Activated CD4-positive, alpha-beta T cell treated with anti-CD3 and anti-CD28 coated beads for 4 hours (primary cell): ENCODE measurements around the gene RCAN1.
"Not testable (repeated sequence)": the region's sequence is repeated elsewhere in the genome, so short reads cannot be mapped to it uniquely, and the experiment has no call there.

Experiments used
- DNase-seq, 2 donors: peaks; one replicate each; pipeline ENCODE4 v3.0.0-alpha.2; 2020

The RCAN1 gene

DNA sequence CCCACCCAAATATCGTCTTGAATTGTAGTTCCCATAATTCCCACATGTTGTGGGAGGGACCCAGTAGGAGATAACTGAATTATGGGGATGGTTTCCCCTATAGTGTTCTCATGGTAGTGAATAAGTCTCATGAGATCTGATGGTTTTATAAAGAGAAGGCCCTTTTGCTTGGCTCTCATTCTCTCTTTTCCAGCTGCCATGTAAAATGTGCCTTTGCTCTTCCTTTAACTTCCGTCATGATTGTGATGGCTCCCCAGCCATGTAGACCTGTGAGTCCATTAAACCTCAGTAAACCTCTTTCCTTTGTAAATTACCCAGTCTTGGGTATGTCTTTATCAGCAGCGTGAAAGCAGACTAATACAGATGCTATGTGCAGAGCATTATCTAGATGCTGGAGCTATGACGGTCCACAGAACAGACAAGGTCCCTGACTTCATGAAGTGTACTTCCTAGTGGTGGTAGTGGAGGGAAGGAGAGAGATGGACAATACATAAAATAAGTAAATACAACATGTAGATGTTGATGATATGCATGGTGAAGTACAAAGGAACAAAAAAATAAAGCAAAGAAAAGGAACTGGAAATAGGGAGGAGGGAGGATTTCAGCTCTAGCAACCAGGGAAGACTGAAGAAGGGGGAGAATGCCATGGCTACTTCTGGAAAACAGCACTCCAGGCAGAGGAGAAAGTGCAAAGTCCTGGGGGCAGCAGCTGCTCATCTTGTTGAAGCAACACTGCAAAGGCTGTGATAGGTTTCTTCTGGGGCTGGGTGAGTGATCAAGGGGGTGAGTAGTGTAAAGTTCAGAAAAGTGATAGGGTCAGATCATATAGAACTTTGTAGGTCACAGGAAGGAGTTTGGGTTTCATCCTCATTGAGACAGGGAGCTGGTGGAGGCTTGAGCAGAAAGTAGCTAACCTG lies 6.8 kb upstream of the RCAN1 start:
- DNase-seq: no peak

DNA sequence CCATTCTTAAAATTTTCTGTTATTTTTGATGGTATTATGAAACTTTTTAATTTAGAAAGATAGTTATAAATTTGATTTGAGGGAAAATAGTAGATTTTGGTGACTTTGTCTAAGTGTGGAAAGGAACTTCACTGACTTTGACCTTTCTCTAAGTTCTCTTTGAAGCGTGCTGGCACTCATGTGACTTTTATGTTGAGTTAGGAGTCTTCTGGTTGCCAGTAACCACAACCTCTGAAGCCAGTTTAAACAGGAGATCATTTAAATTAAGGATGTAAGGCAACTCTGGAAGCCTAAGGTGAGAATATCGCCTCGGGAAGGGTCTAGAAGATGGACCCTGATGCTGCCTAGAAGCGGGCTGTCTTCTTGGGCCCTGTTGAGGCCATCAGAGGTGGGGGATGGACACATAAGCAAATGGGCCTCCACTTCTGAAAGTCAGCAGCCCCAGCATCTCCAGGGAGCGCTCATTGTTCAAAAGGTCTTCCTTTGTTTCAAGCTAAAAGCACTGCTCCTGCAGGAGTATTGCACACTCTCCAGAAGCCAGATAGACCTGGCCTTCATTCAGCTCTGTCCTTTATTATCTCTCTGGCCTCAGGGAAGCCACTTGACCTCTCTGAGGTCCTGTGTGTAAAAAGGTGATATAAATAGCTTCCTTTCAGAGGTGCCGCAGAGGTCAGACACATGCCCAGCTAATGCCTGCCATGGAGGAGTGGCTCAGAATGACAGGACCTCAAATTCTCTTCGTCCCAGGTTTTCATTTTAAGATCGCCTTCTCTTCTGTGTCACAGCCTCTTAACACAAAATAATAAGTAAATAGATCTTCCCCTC lies 5.1 kb upstream of the RCAN1 start:
- DNase-seq: no peak

DNA sequence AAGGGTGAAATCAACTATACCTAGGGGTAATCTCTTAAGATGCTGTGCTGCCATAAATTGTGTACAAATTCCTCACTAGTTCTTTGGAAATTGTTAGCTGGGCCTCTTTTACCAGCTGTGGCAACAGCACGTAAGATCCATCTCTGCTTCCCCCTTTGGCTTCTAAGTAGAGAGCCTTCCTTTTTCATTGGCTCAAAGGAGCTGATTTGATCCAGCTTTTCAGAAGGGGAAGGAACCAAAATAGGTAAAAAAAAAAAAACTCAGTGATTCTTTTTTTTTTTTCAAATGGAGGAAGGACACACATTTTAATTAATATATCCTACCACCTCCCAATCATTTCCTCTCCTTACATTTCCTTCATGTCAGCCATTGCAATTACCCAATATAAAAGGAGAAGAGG lies 4.0 kb upstream of the RCAN1 start:
- no peak for DNase-seq

DNA sequence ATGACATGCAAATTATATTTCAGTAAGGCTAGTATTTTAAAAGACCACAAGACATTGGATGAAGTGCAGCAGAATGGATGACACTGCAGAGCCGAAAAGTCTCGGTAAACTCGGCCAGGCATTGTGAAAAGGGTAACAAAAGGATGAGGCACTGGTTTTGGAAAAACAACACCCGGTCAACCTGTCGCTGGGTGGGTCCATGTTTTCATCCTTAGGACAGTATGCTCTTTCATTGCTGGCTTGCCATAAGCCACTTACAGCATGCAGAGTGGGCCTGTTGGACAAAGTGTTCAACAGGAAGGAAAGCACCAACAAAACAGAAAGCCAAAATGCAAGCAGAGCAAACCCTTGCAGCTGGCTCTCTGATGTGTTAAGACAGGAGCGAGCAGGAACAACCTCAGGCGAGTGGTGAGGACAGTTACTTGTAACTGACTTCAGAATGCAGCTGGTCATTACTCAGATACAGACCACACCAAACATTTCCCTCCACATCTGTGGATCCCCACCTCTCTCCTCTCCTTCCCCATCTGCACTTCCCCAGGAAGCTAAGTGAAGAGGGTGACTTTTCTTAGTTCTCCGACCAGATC lies 2.9 kb upstream of the RCAN1 start:
- no peak for DNase-seq

DNA sequence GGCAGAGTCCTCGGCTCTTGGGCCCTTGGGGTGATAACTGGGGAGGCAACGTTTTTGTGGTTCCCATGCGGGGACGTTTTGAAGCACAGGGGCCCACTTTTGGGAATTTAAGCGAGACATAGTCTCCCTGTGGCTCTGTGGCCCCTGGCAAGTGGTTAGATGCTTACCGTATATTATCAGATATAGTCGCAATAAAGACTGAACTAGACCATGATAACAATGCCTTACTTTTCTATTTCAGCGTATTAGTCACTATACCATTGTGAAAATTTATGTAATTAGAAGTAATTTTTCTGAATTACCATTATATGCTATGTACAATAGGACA lies 538 bp upstream of the RCAN1 start:
- no peak for DNase-seq

DNA sequence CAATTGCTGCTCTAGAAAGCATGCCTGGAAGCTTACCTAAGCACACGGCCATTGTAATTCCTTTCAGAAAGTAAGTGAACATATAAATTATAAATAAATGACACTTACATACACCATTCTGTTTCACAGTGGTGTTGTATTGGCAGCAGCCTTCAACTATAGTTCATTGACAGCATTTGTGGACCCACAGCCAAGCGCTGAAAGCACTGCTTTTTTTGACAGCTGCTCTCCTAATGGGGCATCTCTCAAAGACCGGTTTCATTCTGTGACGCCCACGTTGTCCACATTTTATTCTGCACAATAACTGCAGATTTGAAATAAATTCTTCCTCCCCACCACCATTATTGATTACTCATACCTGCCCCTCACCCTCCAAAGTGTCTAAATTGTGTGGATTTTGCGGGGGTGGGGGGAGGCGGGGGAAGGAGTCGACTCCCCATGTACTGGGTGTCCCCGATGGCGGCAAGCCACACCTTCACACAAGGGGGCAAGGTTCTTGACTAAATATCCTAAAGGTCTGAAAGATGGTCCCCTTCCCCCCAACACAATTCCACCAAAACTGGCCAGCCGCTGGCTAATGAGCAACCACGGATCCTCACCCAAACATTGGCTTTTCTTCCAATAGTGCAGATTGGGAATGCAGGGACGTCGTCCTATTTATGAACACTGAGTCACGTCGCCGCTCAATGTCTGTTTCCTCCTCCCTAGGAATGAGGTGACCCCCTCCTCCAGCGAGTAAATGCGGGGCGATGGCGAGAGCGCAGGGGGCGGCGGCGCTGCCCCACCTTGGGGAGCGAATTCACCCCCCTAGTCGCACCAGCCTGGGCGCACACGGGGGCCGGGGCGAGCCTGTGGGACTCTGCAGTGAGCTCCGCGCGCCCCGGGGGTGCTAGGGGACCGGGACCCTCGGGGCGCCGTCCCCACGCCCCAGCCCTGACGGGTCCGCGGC lies 960 bp downstream of the RCAN1 start:
- DNase-seq: peak; percentile 7 to 31

DNA sequence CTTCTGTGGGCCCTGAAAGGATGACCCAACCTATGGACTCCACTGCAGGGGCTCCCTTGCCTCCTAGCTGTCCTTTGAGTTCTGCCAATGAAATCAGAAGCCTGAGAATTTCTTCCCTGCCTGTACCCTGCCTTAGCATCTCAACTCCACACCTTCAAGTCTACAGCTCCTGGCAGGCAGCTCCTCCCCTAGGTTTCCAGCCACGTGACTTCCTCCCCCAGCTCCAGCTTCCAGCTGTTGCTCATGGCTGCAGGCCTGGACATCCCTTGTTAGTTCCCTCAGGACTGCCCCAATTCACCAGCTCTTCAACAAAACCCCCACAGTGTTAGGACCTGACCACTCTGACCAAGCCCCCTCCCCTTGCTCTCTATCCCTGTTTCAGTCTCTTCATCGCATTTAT lies 2.4 kb downstream of the RCAN1 start:
- no peak for DNase-seq

DNA sequence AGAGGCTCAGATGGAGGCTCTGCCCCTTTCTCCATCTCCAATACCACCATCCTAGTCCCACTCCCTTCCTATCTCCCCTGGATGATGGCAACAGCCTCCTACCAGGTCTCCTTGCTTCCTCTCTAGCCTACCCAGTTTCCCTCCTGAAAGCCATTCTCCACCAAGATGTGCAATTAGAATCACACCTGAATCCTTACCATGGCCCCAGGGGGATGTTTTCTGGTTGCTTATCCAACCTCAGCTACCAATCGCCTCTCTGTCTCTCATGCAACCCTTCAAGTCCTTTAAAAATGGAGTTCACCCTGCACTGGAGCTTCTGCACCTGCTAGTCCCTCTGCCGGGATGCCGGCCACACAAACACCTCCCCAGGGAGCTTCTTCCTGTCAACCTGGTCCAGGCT lies 2.9 kb downstream of the RCAN1 start:
- DNase-seq: no peak

DNA sequence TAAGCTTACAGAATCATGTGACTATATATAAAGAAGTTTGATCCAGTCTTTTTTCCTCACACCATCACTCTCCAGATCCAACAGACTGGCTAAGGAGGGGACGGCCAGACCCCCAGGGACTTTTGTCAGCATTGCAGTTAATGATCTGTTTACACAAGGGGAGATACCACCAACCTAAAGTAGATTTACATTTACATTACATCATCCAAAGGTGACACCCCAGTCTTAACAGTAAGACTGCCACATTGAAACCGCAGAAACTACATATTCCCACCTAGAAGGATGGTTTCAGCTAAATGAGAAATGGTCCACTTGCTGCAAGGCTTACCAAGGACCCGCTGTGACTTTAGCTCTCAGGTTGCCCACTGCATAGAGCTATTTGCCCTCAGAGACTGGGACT lies 3.4 kb downstream of the RCAN1 start:
- no peak for DNase-seq

DNA sequence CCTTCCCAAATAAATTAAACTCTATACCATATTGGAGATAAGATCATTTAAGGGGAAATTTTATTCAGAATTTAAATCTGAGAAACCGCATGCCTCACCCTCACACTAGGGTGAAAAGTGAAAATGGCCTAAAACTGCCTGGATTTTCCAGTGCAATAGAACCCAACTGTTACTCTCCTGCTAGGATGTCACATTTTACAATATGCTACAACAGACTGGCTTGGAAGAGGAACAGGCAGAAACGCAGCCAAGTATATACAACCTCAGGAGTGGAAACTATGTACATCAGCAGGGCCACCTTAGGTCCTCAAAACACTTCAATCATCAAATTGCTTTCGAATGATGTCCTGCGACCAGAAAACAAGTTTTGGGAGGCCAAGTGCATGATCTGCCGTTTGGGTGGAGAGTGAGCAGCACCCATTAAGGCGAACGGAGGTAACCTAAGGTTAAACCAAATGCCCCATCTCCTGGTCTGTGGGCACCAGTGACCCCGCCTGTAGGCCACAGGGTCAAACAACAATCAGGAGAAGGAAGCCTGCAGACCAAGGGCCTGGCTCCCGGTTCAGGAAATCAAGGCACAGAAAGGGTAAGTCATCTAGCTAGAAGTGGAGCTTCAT lies 4.9 kb downstream of the RCAN1 start:
- no peak for DNase-seq

DNA sequence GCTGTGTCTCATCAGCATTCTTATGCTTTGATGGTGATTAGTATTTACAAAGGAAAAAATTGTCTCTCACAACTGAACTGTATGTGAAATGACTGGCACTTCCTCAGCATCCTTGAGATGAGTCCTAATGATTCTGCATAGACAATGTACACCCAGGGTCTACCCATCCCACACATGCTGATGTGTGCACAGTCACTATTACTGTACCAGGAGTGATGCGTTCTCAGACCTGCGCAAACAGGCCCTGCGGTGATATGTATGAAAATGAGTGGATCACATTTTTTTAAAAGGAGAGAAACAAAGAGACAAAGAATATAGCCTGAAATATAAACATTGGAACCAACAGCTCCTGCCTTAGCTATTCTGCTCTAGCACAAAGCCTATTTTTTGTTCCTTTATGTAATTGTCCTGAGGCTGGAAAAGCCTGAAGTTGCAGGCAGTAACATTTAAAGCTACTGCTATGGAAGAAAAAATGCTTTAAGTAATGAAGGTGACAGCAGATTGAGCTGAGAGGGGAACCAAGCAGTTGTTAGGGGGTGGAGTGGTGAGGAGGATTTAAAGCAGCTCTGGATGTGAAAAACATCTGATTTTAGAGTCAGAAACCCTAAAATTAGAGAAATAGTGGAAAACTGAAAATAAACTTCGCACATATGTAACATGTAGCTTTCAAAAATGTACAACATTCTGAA lies 5.5 kb downstream of the RCAN1 start:
- DNase-seq: no peak

DNA sequence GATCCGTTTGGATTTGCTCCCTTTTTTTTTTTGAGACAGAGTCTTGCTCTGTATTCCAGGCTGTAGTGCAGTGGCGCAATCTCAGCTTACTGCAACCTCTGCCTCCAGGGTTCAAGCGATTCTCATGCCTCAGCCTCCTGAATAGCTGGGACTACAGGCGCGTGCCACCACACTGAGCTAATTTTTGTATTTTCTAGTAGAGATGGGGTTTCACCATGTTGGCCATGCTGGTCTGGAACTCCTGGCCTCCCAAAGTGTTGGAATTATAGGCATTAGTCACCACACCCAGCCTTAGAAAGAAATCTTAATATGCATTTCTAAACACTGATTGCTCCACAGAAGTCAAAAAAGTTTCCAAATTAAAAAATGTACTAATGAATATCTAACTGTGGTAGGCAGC lies 7.5 kb downstream of the RCAN1 start:
- DNase-seq: not testable (repeated sequence)

DNA sequence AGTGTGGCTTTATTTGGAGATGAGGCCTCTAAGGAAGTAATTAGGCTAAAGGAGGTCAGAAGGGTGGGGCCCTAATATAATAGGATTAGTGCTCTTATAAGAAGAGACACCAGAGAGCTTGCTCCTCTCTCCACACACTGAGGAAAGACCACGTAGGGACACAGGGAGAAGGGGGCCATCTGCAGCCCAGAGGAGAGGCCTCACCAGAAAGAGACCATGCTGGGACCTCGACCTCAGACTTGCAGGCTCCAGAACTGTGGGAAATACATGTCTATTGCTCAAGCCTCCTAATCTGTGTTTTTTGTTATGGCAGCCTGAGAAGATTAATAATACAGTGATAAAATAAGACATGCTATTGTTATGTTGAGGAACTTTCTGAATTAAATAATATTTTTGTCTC lies 8.3 kb downstream of the RCAN1 start:
- no peak for DNase-seq

DNA sequence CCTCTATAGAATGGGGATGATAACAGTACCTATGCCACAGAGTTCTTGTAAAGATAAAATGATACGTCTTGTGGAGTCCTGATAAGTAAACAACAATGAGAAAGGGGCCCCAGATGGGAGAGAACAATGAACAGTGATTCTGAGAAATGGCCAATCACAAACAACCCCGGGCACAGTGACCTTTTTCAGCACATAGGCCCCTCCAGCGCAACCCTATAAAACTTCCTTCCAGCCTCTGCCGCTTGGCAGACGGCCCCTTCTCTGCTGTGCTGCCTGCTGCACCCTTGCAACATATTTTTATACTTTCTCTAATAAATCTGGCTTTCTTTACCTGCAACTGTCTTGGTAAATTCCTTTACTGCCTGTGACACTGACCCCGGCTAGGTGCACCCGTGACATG lies 8.9 kb downstream of the RCAN1 start:
- DNase-seq: no peak

DNA sequence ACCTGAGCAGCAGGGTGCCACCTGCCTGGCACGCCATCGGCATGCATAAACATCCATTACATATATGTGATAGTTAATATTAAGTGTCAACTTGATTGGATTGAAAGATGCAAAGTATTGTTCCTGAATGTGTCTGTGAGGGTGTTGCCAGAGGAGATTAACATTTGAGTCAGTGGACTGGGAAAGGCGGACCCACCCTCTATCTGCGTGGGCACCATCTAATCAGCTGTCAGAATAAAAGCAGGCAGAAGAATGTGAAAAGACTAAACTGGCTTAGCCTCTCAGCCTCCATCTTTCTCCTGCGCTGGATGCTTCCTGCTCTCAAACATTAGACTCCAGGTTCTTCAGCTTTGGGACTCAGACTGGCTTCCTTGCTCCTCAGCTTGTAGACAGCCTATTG lies 10.0 kb downstream of the RCAN1 start:
- not testable (repeated sequence) for DNase-seq

DNA sequence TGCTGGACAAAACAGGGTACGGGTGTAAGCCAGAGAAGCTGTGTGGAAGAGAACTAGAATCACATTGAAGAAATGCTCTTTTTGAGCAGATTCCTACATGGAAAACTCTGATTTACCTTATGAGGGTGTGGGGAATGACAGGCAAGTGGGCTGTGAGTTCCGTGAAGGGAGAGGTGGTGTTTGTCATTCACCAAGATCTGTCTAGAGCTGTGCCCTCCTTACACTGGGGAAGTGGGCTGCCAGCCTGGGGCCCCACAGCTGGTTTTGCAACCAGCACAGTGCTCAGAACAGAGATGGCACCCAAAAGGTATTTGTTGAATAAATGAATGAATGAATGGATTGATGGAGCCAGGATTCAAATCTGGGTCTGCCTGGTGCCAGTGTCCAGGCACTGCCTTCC lies 10.4 kb downstream of the RCAN1 start:
- DNase-seq: no peak

DNA sequence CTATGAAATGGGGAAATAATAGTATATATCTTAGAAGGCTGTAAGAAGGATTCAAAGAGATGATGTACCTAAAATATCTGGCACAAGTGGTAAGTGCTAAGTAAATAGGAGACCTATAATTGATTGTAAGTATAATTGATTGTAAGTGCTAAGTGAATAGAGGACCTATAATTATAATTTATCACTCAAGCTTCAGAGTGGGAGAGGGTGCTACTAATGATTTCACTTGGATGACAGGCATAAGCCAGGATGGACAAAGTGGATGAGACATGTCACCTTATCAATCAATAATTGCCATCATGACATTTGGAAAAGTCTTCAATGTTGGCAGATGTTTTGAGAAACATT lies 11.2 kb downstream of the RCAN1 start:
- DNase-seq: no peak

DNA sequence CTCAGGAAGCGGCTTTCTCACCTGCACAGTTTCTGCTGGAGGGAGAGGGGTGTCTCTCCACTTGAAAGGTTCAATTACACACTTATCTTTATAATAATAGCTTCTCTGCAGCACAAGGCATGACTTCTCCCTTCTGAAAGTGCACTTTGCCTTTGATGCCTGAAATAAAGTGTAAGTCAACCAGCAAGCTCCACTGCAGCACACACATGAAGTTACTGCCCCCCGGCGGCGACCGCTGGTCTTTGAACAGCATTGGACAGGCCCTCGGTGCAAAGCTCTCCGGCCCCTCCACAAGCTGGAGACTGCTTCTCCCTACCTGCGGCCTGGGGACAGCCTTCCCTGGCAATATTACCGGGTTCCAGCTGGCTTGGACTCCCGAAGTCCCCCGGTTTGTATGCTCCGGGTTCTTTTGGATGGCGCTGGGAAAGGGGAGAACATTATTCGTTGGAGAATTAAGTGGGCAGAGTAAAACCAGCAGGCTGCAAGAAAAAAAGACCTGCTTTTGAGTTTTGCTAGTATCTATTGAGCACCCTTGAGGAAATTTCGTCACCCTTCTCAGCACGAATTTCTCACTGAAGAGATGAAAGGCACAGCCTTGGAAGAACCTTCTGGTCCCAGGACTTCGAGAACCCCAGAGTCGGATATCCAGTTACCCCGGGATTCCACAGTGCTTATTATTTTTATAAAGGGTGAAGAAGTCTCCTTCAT lies 11.8 kb downstream of the RCAN1 start:
- DNase-seq: peak; percentile 49 to 51

DNA sequence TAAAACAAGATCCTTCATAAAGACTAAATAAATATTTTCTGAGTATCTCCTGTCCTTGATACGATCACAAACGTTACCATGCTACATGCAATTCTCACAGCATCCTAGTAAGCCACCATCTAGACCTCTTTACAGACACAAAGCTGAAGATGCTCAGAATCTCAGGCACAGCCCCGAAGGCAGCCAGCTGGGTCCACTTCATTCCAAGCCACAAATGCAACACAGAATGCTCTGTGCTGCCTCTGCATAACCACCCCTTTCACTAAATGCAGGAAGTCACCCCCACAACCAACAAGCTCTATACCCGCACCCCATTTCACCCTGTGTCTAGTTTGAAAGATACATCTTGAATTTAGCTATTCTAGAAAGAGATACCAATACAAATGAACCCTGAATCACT lies 12.9 kb downstream of the RCAN1 start:
- DNase-seq: no peak

DNA sequence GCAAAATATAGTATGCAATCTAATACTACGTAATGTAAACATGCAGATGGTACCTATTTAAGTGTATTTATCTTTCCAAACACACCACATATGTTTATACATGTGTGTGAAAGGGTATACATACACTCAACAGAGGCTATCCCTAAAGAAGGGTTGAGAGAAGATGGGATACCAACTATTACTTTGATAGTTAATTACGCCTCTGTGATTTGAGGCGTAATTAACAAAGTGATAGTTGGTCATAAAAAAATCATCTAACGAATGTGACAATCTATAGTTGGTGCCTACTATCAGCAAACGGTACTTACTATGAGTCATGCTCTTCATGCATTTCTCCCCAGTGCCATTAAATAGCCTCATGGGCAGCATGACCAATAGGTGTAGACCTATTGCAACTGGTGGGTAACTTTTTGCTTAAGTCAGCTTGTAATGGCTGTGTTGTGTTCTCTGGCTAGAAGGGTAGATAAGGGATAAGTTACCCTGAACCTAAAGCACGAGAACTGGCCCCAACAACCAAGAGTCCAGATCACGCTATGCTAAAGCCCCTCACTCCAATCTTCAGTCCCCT lies 15.3 kb downstream of the RCAN1 start:
- DNase-seq: no peak

DNA sequence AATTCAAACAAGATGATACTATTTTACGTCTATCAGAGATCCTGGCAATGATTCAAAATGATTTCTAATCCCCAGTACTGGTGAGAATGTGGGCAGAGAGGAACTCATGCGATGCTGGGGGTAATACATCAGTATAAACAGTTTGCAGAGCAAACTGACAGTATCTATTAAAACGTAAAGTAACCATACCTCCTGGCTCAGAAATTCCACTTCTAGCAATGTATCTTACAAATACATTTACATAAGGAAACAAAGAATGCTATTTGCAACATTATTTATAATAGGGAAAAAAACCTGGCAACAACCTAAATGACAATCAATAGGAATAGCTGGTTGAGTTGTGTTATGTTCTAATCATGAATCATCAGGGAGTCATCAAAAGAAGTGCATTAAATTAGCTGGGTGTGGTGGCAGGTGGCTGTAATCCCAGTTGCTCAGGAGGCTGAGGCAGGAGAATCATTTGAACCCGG lies 15.9 kb downstream of the RCAN1 start:
- DNase-seq: no peak
